ENCODE measurements around the gene CLASP1.
"Not testable (repeated sequence)": the region's sequence is repeated elsewhere in the genome, so short reads cannot be mapped to it uniquely, and the experiment has no call there.

Gene CLASP1

GRCh38 chr2:121309801-121310200, 339.5 kb downstream of the CLASP1 start:
- no peaks in the 10 kb centered on the region for H3K9me3 Mint-ChIP-seq
- no peaks in the 10 kb centered on the region for H3K36me3 Mint-ChIP-seq
- H3K4me1 Mint-ChIP-seq: no peaks in the 10 kb centered on the region
- peaks cover 13% of the 10 kb centered on the region for H3K27me3 Mint-ChIP-seq
- no peak overlapping the region for H3K4me3 Mint-ChIP-seq
- H3K27ac Mint-ChIP-seq: no peak overlapping the region

- no peaks in the 10 kb centered on the region for H3K4me1 Mint-ChIP-seq
- peaks cover 15% of the 10 kb centered on the region for H3K27me3 Mint-ChIP-seq
- H3K27ac Mint-ChIP-seq: no peak overlapping the region
- no peak overlapping the region for H3K4me3 Mint-ChIP-seq
- H3K9me3 Mint-ChIP-seq: no peaks in the 10 kb centered on the region
- H3K36me3 Mint-ChIP-seq: no peaks in the 10 kb centered on the region
These were observed 339.9 kb downstream of the CLASP1 start for GRCh38 chr2:121309323-121309722.

- Mint-ChIP-seq H3K27me3 (peaks cover 19% of the 10 kb centered on the region), H3K36me3 (no peaks in the 10 kb centered on the region), H3K4me3 (no peak overlapping the region), H3K4me1 (no peaks in the 10 kb centered on the region), H3K27ac (no peak overlapping the region), H3K9me3 (no peaks in the 10 kb centered on the region)
These were observed 342.2 kb downstream of the CLASP1 start for GRCh38 chr2:121307048-121307447.

GRCh38 chr2:121304941-121305340, 344.3 kb downstream of the CLASP1 start:
- Mint-ChIP-seq H3K27me3 (peaks cover 26% of the 10 kb centered on the region), H3K27ac (no peak overlapping the region), H3K4me1 (no peaks in the 10 kb centered on the region), H3K36me3 (no peaks in the 10 kb centered on the region), H3K4me3 (no peak overlapping the region), H3K9me3 (no peaks in the 10 kb centered on the region)

GRCh38 chr2:121303531-121304263, 345.6 kb downstream of the CLASP1 start:
- H3K27ac Mint-ChIP-seq: no peak overlapping the region
- H3K4me3 Mint-ChIP-seq: no peak overlapping the region
- H3K27me3 Mint-ChIP-seq: peaks cover 26% of the 10 kb centered on the region
- H3K4me1 Mint-ChIP-seq: no peaks in the 10 kb centered on the region
- H3K36me3 Mint-ChIP-seq: no peaks in the 10 kb centered on the region
- no peaks in the 10 kb centered on the region for H3K9me3 Mint-ChIP-seq

- not testable (repeated sequence) for H3K36me3 Mint-ChIP-seq, H3K4me3 Mint-ChIP-seq, H3K27ac Mint-ChIP-seq, H3K9me3 Mint-ChIP-seq, H3K4me1 Mint-ChIP-seq
- peaks cover 18% of the 10 kb centered on the region for H3K27me3 Mint-ChIP-seq
These were observed 348.1 kb downstream of the CLASP1 start for GRCh38 chr2:121301190-121301589.

- no peak overlapping the region for H3K27ac Mint-ChIP-seq
- no peaks in the 10 kb centered on the region for H3K9me3 Mint-ChIP-seq
- H3K27me3 Mint-ChIP-seq: peaks cover 8% of the 10 kb centered on the region
- no peak overlapping the region for H3K4me3 Mint-ChIP-seq
- H3K4me1 Mint-ChIP-seq: no peaks in the 10 kb centered on the region
- H3K36me3 Mint-ChIP-seq: no peaks in the 10 kb centered on the region
These were observed 350.8 kb downstream of the CLASP1 start for GRCh38 chr2:121298476-121298875.

GRCh38 chr2:121297866-121298265, 351.4 kb downstream of the CLASP1 start:
- H3K4me1 Mint-ChIP-seq, H3K36me3 Mint-ChIP-seq, H3K9me3 Mint-ChIP-seq, H3K27me3 Mint-ChIP-seq, H3K27ac Mint-ChIP-seq, H3K4me3 Mint-ChIP-seq: not testable (repeated sequence)

GRCh38 chr2:121297217-121297830, 351.9 kb downstream of the CLASP1 start:
- no peaks in the 10 kb centered on the region for H3K9me3 Mint-ChIP-seq
- no peak overlapping the region for H3K4me3 Mint-ChIP-seq
- H3K27me3 Mint-ChIP-seq: peaks cover 7% of the 10 kb centered on the region
- H3K36me3 Mint-ChIP-seq: no peaks in the 10 kb centered on the region
- H3K27ac Mint-ChIP-seq: no peak overlapping the region
- no peaks in the 10 kb centered on the region for H3K4me1 Mint-ChIP-seq

- H3K9me3 Mint-ChIP-seq: no peaks in the 10 kb centered on the region
- no peaks in the 10 kb centered on the region for H3K4me1 Mint-ChIP-seq
- no peak overlapping the region for H3K4me3 Mint-ChIP-seq
- no peak overlapping the region for H3K27ac Mint-ChIP-seq
- H3K27me3 Mint-ChIP-seq: peaks cover 1% of the 10 kb centered on the region
- H3K36me3 Mint-ChIP-seq: no peaks in the 10 kb centered on the region
These were observed 353.2 kb downstream of the CLASP1 start for GRCh38 chr2:121295911-121296650.

- Mint-ChIP-seq H3K4me3 (no peak overlapping the region), H3K36me3 (no peaks in the 10 kb centered on the region), H3K27me3 (no peaks in the 10 kb centered on the region), H3K27ac (no peak overlapping the region), H3K9me3 (no peaks in the 10 kb centered on the region), H3K4me1 (no peaks in the 10 kb centered on the region)
These were observed 354.1 kb downstream of the CLASP1 start for GRCh38 chr2:121294881-121295840.

- Mint-ChIP-seq H3K27ac (no peak overlapping the region), H3K9me3 (no peaks in the 10 kb centered on the region), H3K4me3 (no peak overlapping the region), H3K27me3 (no peaks in the 10 kb centered on the region), H3K4me1 (no peaks in the 10 kb centered on the region), H3K36me3 (no peaks in the 10 kb centered on the region)
These were observed 355.6 kb downstream of the CLASP1 start for GRCh38 chr2:121293450-121294325.

GRCh38 chr2:121291251-121291580, 358.0 kb downstream of the CLASP1 start:
- Mint-ChIP-seq H3K9me3 (no peaks in the 10 kb centered on the region), H3K27me3 (peaks cover 6% of the 10 kb centered on the region), H3K27ac (no peak overlapping the region), H3K4me3 (no peak overlapping the region), H3K36me3 (no peaks in the 10 kb centered on the region), H3K4me1 (no peaks in the 10 kb centered on the region)

- no peaks in the 10 kb centered on the region for H3K9me3 Mint-ChIP-seq
- peaks cover 13% of the 10 kb centered on the region for H3K27me3 Mint-ChIP-seq
- peaks cover 5% of the 10 kb centered on the region for H3K4me1 Mint-ChIP-seq
These were observed 360.0 kb downstream of the CLASP1 start for GRCh38 chr2:121289271-121289670.

More at GRCh38 chr2:121289271-121289670, 360.0 kb downstream of the CLASP1 start:
- Mint-ChIP-seq H3K4me3 (no peak overlapping the region), H3K27ac (no peak overlapping the region), H3K36me3 (no peaks in the 10 kb centered on the region)

Measured in activated naive CD4-positive, alpha-beta T cell treated with anti-CD3 and anti-CD28 coated beads, Interleukin-2, amount 50 U/mL, for 24 hours (primary cell).